GM19043 (cell line): ENCODE measurements around the gene COQ8A.

Experiments
- ATAC-seq: cut with Tn5 transposase; IDR thresholded peaks from one replicate; pipeline ENCODE4 v1.9.1; 2021; ENCODE audit warnings: low read depth; ENCODE audit not compliant: unreplicated experiment

The COQ8A gene

GRCh38 chr1:226982451-226983177 is 42.5 kb downstream of the COQ8A start:
- ATAC-seq, result no peak

DNA sequence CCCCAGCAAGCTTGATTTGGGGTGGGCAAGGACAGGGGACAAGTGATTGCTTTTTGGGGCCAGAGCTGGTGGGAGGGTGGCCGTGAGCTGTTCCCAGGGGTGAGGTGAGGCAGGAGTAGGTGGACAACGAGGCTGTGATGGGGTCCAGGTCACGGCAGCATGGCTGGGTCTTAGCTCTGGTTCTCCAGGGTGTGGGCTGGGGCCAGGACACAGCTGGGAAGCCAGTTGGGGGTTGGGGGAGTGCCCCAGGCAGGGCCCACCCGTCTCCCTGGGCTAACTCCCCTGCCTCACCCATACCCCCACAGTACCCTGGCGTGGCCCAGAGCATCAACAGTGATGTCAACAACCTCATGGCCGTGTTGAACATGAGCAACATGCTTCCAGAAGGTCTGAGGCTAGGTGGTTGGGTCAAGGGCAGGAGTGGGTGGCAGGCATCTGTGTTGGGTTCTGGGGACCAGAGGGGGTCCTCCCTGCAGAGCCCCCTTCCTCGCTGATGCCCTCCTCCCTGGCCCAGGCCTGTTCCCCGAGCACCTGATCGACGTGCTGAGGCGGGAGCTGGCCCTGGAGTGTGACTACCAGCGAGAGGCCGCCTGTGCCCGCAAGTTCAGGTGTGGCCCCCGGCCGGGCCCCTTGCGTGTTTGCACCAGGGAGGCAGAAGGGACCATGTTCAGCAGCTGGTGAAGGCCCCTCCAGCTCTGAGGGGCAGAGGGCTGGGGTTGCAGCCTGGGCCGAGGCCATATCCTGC is 43.3 kb downstream of the COQ8A start:
- no peak for ATAC-seq

- no peak for ATAC-seq
Observed at GRCh38 chr1:226983992-226984364, 43.9 kb downstream of the COQ8A start.

GRCh38 chr1:226984521-226985238 is 44.6 kb downstream of the COQ8A start:
- ATAC-seq, result no peak

DNA sequence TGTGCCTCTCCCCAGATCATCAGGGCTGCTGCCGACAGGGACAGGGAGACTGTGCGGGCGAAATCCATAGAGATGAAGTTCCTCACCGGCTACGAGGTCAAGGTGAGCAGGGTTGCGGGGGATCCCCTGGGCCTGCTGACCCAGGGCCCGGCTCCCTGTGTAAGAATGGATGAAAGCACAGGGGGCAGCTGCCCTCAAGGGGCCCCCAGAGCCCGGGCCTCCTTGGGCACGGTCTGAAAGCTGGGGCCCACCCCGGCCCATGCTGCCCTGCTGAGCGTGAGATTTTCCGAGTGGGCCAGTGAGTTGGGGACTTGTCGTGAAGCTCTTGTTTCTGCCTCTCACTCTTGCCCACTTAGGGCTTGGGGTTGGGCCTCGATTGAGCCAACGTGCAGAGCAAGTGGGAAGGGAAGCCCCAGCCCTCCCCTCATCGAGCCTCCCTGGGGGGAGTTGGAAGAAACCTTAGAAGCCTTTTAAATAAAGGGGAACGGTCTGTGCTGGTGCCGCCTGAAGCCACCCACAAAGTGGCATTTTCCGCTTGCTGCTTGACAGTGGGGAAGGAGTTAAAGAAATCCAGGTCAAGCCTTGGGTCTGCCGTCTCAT is 45.2 kb downstream of the COQ8A start:
- ATAC-seq, result no peak

DNA sequence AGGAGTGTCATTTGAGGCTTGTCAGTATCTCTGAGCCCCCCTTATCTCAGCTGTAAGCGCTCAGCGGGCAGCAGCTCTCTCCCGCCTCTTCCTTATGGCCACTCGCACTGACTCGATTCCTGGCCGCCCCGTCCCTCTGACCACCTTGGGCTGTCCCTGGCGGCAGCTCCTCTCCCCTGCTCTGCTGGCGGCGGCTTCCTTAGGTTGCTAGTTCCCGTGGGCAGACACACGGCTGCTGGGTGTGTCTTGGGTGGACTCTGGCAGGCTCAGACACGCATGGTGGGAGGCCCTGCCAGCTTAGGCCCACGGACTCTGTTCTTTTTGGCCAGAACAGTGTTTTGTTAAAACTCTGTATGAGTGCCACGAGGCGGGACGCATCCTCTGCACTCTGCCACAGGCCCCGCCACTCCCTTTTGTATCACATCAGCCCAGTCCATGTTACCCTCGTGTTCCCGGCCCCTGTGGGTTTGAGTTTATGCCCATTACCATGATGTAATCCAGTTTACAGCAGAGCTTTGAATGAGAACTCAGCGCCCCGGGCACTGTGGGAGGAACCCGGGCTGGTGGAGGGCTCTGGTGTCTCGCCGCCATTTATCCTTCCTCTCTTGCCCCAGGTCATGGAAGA is 45.9 kb downstream of the COQ8A start:
- ATAC-seq, result no peak

DNA sequence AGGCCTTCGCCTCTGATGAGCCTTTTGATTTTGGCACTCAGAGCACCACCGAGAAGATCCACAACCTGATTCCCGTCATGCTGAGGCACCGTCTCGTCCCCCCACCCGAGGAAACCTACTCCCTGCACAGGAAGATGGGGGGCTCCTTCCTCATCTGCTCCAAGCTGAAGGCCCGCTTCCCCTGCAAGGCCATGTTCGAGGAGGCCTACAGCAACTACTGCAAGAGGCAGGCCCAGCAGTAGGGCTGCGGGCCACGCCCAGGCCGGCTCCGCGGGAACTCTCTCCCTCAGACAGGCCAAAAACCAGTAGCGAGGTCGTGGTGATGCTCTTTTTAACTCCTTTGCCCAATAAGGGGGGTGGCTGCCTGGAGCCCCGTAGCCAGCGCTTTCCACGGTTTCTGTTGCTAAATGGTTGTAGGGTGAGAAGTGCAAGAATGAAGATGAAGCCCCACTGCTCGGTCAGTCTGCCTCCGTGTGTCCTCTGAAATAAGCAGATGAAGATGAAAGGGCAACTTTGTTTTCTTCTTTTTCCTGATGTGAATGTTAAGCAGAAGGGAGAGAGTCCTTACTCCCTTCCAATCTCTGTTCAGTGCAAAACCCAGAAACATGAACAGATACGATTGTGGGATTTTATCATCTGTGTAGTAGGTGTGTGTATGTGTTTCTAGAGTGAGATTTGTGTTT is 46.5 kb downstream of the COQ8A start:
- no peak for ATAC-seq

DNA sequence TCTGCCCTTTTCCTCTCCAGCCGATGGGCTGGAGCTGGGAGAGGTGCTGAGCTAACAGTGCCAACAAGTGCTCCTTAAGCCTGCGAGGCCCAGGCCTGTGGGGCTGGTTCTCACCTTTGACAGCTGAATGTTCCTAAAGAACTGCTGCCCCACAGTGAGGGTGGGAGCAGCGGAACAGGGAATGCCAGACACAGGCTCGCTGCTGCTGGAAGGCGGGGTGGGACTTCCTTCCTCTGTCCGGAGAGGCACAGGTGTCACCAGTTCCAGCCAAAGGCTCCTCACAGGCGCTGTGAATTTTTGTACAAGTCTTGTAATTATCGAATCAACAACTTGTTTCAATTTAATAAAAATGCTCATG is 47.1 kb downstream of the COQ8A start:
- no peak for ATAC-seq

GRCh38 chr1:226987623-226988333 is 47.7 kb downstream of the COQ8A start:
- no peak for ATAC-seq

DNA sequence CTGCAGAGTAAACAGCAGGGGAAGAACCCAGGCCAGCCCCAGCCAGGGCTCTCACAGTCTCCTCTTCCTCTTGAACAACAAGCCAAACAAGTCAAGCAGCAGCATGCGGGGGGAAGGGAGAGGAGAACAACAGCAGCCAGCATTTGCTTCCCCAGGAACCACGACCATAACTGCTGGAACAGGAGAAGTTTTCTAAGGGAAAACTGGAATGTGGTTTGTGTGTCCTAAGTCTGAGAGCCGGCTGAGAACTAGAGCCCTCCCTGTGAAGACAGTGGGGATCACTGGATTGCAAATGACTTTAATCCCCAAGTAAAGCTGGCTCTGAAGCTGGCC is 48.2 kb downstream of the COQ8A start:
- ATAC-seq, result no peak

GRCh38 chr1:226989085-226989920 is 49.2 kb downstream of the COQ8A start:
- no peak for ATAC-seq

- peak; percentile 67 for ATAC-seq
Observed at GRCh38 chr1:226990133-226990716, 50.1 kb downstream of the COQ8A start.

GRCh38 chr1:226991920-226992319 is 51.8 kb downstream of the COQ8A start:
- ATAC-seq, result no peak

- ATAC-seq, result no peak
Observed at GRCh38 chr1:226993814-226994585, 53.9 kb downstream of the COQ8A start.

DNA sequence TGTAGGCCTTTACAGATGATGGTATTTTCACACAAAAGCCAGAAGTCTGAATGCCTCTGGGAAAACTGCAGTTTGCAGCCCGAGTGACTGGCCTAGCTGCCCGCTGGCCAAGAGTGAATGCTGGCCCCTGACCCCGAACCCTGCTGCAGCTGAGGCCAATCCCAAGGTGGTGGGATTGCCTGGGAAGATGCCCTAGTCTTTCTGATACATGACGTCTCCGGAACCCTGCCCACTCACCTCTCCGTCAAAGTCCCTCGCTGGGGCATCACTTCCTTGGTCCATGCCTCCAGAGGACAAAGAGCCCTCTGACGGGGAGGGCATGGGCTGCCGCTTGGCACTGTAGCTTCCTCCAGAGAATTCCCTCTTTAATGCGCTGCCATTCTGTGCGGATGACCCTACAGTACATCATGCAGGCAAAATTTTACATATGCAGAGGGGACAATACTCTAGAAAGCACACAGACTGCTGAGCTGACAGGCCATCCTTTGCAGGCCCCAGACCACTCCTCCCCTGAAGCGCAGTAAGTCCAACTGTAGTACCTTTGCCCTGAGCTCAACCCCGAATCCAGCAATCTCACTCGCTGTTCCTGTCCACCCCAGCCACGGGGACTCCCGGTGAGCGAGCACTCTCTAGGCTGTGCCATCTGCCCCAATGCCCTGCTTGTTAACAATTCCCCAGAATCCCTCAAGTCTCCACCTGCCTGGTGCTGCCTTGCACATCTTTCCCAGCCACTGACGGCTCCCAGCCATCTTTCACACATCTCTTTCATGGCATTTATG is 54.7 kb downstream of the COQ8A start:
- peak; percentile 3 for ATAC-seq

GRCh38 chr1:226995365-226996332 is 55.6 kb downstream of the COQ8A start:
- peak; percentile 90 for ATAC-seq
